GM21515 (cell line): Measurements from ENCODE around the gene NREP.

ENCODE experiments used
- ATAC-seq: cut with Tn5 transposase; IDR thresholded peaks from one replicate; pipeline ENCODE4 v1.9.1; 2021; ENCODE audit not compliant: unreplicated experiment

NREP gene

GRCh38 chr5:111756581-111757354, at the start of gene NREP:
NREP (minus strand) TSS chr5:111757194; CDS start chr5:111755772, 1,422 bp downstream.
- ATAC-seq: peak; percentile 7

- ATAC-seq: no peak
These were observed 49.8 kb upstream of the NREP start for GRCh38 chr5:111806753-111807152.

DNA sequence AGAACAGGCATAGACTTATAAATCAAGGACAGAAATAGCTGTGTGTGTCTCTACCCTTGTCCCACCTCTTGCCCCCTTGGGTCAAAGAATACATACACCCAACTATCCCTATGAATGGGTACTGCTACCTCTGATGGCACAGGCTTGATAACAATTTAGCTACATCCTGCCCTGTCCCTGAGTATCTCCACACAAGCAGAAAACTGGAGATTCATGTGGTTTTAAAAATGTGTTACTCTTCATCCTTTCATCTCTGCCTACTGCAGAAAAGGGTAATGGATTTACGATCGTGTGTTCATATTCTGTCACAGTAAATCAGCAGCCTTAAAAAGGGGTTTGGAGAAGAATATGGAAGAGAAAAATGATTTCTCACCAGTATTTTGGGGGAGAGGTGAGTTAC, 49.2 kb upstream of the NREP start:
- ATAC-seq: no peak

DNA sequence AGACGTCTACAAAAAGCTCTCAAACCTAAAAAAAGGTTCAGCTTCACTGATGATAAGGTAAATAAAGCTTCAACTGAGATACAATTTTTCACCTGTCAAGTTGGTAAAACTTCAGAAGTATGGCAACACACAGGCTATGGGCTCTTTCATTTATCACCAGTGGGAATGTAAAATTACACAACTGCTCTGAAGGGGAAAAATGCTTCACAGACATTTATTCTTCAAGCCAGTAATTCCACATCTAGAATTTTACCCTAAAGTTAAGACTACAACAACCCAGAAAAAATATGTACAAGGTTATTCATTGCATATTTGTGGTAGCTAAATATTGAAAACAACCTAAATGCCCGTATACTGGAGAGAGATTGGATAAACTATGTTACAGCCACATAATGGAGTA, 48.1 kb upstream of the NREP start:
- ATAC-seq: no peak

- no peak for ATAC-seq
These were observed 43.4 kb upstream of the NREP start for GRCh38 chr5:111800351-111800750.

- ATAC-seq: no peak
These were observed 38.1 kb upstream of the NREP start for GRCh38 chr5:111795142-111795541.

GRCh38 chr5:111792471-111793058, 35.6 kb upstream of the NREP start:
- no peak for ATAC-seq

GRCh38 chr5:111790295-111790694, 33.3 kb upstream of the NREP start:
- ATAC-seq: no peak

DNA sequence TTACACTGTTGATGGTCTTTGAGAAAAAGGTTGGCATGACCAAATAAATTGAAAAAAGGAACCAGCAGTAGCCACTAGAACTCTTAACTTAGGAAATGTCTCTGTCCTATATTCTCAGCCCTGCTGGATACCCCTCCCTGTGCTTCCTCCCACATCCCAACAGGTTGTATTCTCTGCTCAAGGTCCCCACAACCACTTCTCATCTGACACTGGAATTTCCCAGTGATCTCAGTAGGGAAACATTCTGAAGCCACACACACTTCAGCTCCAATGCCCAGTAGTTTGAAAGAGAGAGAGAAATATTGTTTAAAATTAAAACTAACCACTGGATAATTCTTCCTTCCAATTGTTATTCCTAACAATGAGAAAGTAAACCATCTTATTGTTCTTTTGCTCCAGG, 30.0 kb upstream of the NREP start:
- ATAC-seq: no peak

- ATAC-seq: no peak
These were observed 27.6 kb upstream of the NREP start for GRCh38 chr5:111784491-111785181.

- no peak for ATAC-seq
These were observed 26.5 kb upstream of the NREP start for GRCh38 chr5:111783537-111783936.

DNA sequence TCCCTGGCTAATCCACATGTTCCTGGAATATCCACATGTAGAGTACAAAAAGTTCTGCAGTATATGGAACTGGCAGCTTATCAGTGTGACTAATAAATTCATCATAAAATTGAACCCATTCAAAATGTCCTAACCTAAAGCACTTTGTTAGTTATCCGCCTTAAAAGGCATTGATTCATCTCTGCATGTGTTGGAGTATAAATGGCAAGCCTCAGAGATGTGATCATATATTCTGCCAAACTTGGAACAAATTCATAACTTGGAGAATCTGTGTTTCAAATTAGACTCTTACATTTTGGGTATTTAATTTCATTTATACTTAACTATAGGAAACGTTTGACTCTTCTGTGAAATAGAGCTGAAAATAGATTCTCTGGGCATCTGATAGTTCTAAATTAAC, 25.2 kb upstream of the NREP start:
- ATAC-seq: no peak

DNA sequence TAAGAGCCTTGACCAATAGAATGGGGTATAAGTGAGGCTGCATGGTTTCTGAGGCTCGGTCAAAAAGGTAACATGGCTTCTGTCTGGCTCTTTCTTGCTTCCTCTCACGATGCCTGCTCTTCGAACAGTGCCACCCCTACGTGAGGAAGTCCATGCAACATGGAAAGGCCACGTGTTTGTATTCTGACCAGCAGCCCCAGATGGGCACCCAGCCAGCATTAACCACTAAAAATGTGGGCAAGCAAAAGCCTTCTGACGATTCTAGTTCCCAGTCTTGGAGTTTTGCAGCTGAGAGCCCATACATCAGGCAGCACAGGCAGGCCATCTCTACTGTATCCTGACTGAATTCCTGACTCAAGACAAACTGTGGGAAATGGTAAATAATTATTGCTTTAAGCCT, 24.2 kb upstream of the NREP start:
- ATAC-seq: no peak

DNA sequence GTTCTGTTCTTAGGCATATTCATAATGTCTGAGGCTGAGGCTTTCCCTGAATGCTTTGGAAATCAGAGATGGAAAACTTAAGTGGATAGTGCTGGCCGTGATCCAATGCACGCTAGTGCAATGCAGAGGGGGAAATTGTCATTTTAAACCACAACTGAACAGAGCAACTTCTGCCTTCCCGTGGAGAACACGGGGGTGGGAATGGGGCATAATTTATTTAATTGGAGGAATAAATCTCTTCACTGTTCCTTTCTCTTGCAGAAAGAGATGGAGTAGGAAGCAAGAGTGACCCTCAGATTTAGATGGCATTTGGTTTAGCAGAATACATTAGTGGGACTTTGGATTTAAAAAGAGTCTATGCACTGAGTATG, 22.9 kb upstream of the NREP start:
- ATAC-seq: no peak

GRCh38 chr5:111779260-111779921, 22.4 kb upstream of the NREP start:
- ATAC-seq: no peak

- ATAC-seq: no peak
These were observed 20.2 kb upstream of the NREP start for GRCh38 chr5:111776913-111777781.

DNA sequence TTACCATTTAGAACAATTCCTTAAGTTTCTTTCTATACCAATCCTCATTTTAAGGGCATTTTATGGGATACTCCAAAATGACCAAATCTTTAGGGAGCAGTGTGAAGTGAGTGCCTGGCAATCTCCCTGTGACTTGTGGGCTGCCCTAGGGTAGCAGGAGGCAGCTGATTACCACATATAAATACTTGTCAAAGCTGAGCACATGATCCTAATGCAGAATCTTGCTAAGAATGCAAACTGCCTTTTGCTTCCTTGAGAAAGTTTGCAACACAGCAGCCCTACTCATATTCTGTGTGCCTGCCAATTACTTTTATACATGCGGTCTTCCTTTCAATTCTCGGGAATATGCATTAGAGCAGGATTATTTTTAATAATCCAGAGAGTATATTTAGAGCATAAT, 18.2 kb upstream of the NREP start:
- ATAC-seq: no peak

DNA sequence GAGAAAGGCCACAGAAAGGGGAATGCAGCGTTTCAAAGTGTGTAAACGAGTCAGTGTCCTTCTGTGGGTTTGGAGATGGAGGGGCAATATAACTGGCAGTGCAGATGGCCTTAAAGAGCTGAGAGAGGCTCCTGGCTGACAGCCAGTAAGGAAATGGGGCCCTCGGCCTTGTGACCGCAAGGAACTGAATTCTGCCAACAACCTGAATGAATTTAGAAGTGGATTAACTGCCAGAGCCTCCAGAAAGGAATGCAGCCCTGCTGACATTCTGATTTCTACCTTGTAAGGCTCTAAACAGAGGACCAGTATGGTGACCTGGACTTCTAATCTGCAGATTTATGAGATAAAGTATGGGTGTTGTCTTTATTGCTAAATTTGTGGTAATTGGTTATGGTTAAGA, 17.5 kb upstream of the NREP start:
- no peak for ATAC-seq

DNA sequence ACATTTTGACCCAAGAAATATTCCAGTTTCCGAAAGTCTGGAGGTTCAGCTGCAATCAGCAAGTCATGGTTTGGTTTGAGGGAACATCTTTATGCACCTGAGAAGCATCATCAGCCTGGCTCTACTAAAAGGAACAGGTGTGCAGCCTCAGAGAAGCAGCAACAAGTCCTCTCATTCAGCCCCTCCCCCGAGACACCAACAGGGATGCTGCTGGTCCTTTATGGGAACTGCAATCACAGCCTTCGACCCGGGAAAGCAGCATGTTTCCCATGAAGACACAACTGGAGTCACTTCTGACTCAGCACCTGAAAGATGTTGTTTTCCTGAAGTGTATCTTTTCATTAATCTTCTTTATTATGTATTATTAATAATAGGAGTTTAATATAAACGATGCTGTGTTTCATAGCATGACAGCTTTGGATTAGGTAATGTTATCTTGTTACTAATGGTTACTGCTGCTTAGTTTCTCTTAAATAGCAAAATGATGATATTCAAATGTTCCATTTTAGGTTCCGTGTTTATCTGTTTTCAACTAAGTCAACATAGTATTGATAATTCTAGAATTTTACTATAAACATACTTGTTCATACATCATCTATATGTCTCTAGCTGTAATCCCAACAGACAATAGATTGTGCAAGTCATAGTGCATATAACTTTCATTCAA, 15.6 kb upstream of the NREP start:
- no peak for ATAC-seq

- no peak for ATAC-seq
These were observed 12.5 kb upstream of the NREP start for GRCh38 chr5:111769541-111769940.
